ENCODE results near the gene ELMO1.

DNA sequence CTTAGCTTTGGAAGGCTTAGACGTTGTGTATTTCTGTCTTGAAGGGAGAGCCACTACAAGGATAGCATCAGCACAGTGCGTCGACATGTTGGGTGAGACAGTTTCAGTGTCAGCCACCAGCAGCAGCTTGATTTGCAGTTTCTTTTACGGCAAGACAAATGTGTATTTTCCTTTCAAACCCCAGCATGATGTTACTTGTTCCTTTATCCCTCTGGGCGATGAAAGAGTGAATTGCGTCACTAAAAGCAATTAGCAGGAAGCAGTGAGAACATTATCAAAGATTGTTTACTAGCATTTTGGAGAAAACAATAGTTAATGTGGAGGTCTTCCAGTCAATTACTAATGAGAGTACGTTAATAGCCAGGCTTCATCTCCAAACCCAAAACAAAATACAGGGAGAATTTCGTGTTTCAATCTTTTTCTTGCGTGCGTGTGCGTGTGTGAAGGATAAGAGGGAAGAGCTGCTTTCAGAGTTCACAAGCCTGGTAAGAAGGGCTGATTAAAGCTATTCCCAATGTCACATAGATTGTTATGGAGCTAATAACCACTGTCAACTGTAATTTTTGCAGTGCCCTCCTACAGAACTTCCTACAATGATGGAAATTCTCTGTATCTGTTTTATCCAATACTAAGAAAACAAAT is 567.3 kb downstream of the ELMO1 start:
- TF ChIP-seq, protein P1, sequence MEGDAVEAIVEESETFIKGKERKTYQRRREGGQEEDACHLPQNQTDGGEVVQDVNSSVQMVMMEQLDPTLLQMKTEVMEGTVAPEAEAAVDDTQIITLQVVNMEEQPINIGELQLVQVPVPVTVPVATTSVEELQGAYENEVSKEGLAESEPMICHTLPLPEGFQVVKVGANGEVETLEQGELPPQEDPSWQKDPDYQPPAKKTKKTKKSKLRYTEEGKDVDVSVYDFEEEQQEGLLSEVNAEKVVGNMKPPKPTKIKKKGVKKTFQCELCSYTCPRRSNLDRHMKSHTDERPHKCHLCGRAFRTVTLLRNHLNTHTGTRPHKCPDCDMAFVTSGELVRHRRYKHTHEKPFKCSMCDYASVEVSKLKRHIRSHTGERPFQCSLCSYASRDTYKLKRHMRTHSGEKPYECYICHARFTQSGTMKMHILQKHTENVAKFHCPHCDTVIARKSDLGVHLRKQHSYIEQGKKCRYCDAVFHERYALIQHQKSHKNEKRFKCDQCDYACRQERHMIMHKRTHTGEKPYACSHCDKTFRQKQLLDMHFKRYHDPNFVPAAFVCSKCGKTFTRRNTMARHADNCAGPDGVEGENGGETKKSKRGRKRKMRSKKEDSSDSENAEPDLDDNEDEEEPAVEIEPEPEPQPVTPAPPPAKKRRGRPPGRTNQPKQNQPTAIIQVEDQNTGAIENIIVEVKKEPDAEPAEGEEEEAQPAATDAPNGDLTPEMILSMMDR (IDR thresholded peaks at IDR 0.05) = no peak
- TF ChIP-seq POLR2A (IDR thresholded peaks at IDR 0.05) = no peak

Data from body of pancreas (tissue), 4 donors.